HepG2 (cell line): Measurements from ENCODE around the gene SAE1. TPM values are rescaled to one million over a fixed set of nuclear protein-coding genes. Genes with fewer than 3 reads are reported as not detected.
A peak's percentile ranks its signal among the peaks of the same experiment; 100 is the strongest.

ENCODE experiments used
- ATF1 ChIP-seq: IDR thresholded peaks from 2 replicates; pipeline ENCODE4 v1.6.1; 2016; ENCODE audit warnings: mild to moderate bottlenecking, control low read depth
- CEBPB ChIP-seq: IDR thresholded peaks from 2 replicates; pipeline ENCODE4 v1.6.1; 2011; ENCODE audit warnings: low read depth, low read length, improper control_type of control experiment, borderline replicate concordance
- CHD2 ChIP-seq: IDR thresholded peaks from 2 replicates; pipeline ENCODE4 v1.6.1; 2011; ENCODE audit warnings: low read depth, low read length, improper control_type of control experiment
- HDAC6 ChIP-seq: fragments of 200-600 bp; sonication (generic); IDR thresholded peaks from 2 replicates; pipeline ENCODE4 v1.7.0; 2017; ENCODE audit warnings: mild to moderate bottlenecking, antibody characterized with exemption, low read length, low read depth
- HNRNPUL1 ChIP-seq: fragments of 200-400 bp; formaldehyde crosslinking; IDR thresholded peaks from 2 replicates; pipeline ENCODE4 v1.6.1; 2017; ENCODE audit warnings: low read depth, mild to moderate bottlenecking, low read length, moderate library complexity
- MBNL3 ChIP-seq: fragments of 250-450 bp; sonication (Bioruptor Pico); conservative IDR thresholded peaks from 2 replicates; pipeline ENCODE4 v1.8.0; 2022; ENCODE audit warnings: mild to moderate bottlenecking, inconsistent platforms
- MED8 ChIP-seq: sonication (generic); formaldehyde crosslinking; IDR thresholded peaks from 2 replicates; pipeline ENCODE4 v1.8.1; 2023; ENCODE audit warnings: mild to moderate bottlenecking, missing genetic modification reagents; ENCODE audit not compliant: insufficient replicate concordance
- MYC ChIP-seq: sonication (generic); formaldehyde crosslinking; IDR thresholded peaks from 2 replicates; pipeline ENCODE4 v1.9.0; 2021; ENCODE audit warnings: missing genetic modification reagents, borderline replicate concordance
- NFATC3 ChIP-seq: sonication (generic); formaldehyde crosslinking; IDR thresholded peaks from 2 replicates; pipeline ENCODE4 v1.5.1; 2020; ENCODE audit warnings: mild to moderate bottlenecking, missing genetic modification reagents
- NPAS2 ChIP-seq: sonication (generic); formaldehyde crosslinking; IDR thresholded peaks from 2 replicates; pipeline ENCODE4 v1.8.0; 2022; ENCODE audit warnings: mild to moderate bottlenecking, missing genetic modification reagents, borderline replicate concordance
- NR1H2 ChIP-seq: sonication (generic); formaldehyde crosslinking; IDR thresholded peaks from 2 replicates; pipeline ENCODE4 v1.8.1; 2022; ENCODE audit warnings: low read depth, missing genetic modification reagents, borderline replicate concordance
- NR2F2 ChIP-seq: IDR thresholded peaks from 2 replicates; pipeline ENCODE4 v1.6.1; 2012; ENCODE audit warnings: low read depth, inconsistent platforms, borderline replicate concordance
- NRL ChIP-seq: sonication (generic); formaldehyde crosslinking; IDR thresholded peaks from 2 replicates; pipeline ENCODE4 v1.5.0; 2020; ENCODE audit warnings: missing genetic modification reagents, mild to moderate bottlenecking, moderate library complexity, borderline replicate concordance
- ZNF160 ChIP-seq: sonication (generic); formaldehyde crosslinking; IDR thresholded peaks from 2 replicates; pipeline ENCODE4 v1.8.0; 2022; ENCODE audit warnings: mild to moderate bottlenecking, inconsistent platforms, missing genetic modification reagents
- ZNF251 ChIP-seq: sonication (generic); formaldehyde crosslinking; IDR thresholded peaks from 2 replicates; pipeline ENCODE4 v1.9.0; 2021; ENCODE audit warnings: mild to moderate bottlenecking, missing genetic modification reagents
- ZNF276 ChIP-seq: sonication (generic); formaldehyde crosslinking; IDR thresholded peaks from 2 replicates; pipeline ENCODE4 v1.4.0; 2020; ENCODE audit warnings: mild to moderate bottlenecking, low read depth, missing genetic modification reagents
- ZNF331 ChIP-seq: sonication (generic); formaldehyde crosslinking; IDR thresholded peaks from 2 replicates; pipeline ENCODE4 v1.4.0; 2020; ENCODE audit warnings: missing genetic modification reagents
- ZNF350 ChIP-seq: sonication (generic); formaldehyde crosslinking; IDR thresholded peaks from 2 replicates; pipeline ENCODE4 v1.4.0; 2020; ENCODE audit warnings: mild to moderate bottlenecking, low read depth, missing genetic modification reagents, borderline replicate concordance
- ZNF556 ChIP-seq: sonication (generic); formaldehyde crosslinking; IDR thresholded peaks from 2 replicates; pipeline ENCODE4 v1.4.0; 2020; ENCODE audit warnings: mild to moderate bottlenecking, missing genetic modification reagents, borderline replicate concordance
- ZNF570 ChIP-seq: sonication (generic); formaldehyde crosslinking; IDR thresholded peaks from 2 replicates; pipeline ENCODE4 v1.4.0; 2020; ENCODE audit warnings: mild to moderate bottlenecking, missing genetic modification reagents, borderline replicate concordance
- ZNF713 ChIP-seq: sonication (generic); formaldehyde crosslinking; IDR thresholded peaks from 2 replicates; pipeline ENCODE4 v1.4.0; 2020; ENCODE audit warnings: mild to moderate bottlenecking, missing genetic modification reagents
- ZSCAN12 ChIP-seq: sonication (generic); formaldehyde crosslinking; IDR thresholded peaks from 2 replicates; pipeline ENCODE4 v1.9.0; 2021; ENCODE audit warnings: mild to moderate bottlenecking, missing genetic modification reagents
- polyA plus RNA-seq, 8 experiments: library from polyadenylated mRNA; depleted of rRNA in 3 of 8; stranded (reverse) in 7 of 8; unstranded in 1 of 8; fragments of >200 nt; fragmentation: Illumina TruSeq in 4 of 8; extraction: Trizol in 4 of 8; gene quantifications; 2 replicates each; pipeline versions ENCODE4 v1.2.1 to v1.2.3, GENCODE V29; 2011 to 2016; ENCODE audit warnings: low read depth in 4 of 8, missing spikeins in 1 of 8, mixed read lengths in 1 of 8; ENCODE audit not compliant: insufficient read depth in 1 of 8
- total RNA-seq, 5 experiments: library from RNA; depleted of rRNA; stranded (reverse); fragments of >200 nt; fragmentation: Illumina TruSeq; extraction: Trizol; gene quantifications; 2 replicates each; pipeline ENCODE4 v1.2.3, GENCODE V29; 2016; ENCODE audit warnings: low read depth in 1 of 5
- TF ChIP-seq, protein P1 (sequence below): sonication (generic); formaldehyde crosslinking; IDR thresholded peaks from 2 replicates; pipeline ENCODE4 v1.5.1; 2020; ENCODE audit warnings: missing genetic modification reagents, mild to moderate bottlenecking, borderline replicate concordance
- TF ChIP-seq, protein P2 (sequence below): sonication (generic); formaldehyde crosslinking; IDR thresholded peaks from 2 replicates; pipeline ENCODE4 v1.5.0; 2020; ENCODE audit warnings: missing genetic modification reagents
- TF ChIP-seq, protein P3 (sequence below): sonication (generic); formaldehyde crosslinking; IDR thresholded peaks from 2 replicates; pipeline ENCODE4 v1.8.0; 2022; ENCODE audit warnings: low read depth, missing genetic modification reagents

SAE1 gene
- total and polyA plus RNA-seq, 2 of the 13 experiments (the other 11 are each of a cell fraction or from before 2014, with no cell fraction given) = 87.6 to 197 TPM

GRCh38 chr19:47112166-47112996, 18.3 kb upstream of the SAE1 start (continued):
- no peak for TF ChIP-seq ZNF276 (CRISPR knock-in tag)
- TF ChIP-seq MYC = peak; percentile 90
- no peak for TF ChIP-seq HDAC6
- no peak for TF ChIP-seq ZNF331 (CRISPR knock-in tag)
- no peak for TF ChIP-seq ZNF350
- TF ChIP-seq MBNL3 (CRISPR knock-in tag) = no peak
- no peak for TF ChIP-seq NR1H2
- TF ChIP-seq ZSCAN12 (CRISPR knock-in tag) = no peak
- no peak for TF ChIP-seq MED8 (CRISPR knock-in tag)
- TF ChIP-seq, protein P1, sequence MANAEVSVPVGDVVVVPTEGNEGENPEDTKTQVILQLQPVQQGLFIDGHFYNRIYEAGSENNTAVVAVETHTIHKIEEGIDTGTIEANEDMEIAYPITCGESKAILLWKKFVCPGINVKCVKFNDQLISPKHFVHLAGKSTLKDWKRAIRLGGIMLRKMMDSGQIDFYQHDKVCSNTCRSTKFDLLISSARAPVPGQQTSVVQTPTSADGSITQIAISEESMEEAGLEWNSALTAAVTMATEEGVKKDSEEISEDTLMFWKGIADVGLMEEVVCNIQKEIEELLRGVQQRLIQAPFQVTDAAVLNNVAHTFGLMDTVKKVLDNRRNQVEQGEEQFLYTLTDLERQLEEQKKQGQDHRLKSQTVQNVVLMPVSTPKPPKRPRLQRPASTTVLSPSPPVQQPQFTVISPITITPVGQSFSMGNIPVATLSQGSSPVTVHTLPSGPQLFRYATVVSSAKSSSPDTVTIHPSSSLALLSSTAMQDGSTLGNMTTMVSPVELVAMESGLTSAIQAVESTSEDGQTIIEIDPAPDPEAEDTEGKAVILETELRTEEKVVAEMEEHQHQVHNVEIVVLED (CRISPR knock-in tag) = no peak; the same call in 1 of the 2 replicates
- no peak for TF ChIP-seq NFATC3 (CRISPR knock-in tag)
- no peak for TF ChIP-seq NRL (CRISPR knock-in tag)
- no peak for TF ChIP-seq ZNF160 (CRISPR knock-in tag)
- no peak for TF ChIP-seq NPAS2 (CRISPR knock-in tag)
- no peak for TF ChIP-seq HNRNPUL1
- no peak for TF ChIP-seq CHD2
- TF ChIP-seq ZNF251 (CRISPR knock-in tag) = no peak
- no peak for TF ChIP-seq ZNF713
- TF ChIP-seq, protein P2, sequence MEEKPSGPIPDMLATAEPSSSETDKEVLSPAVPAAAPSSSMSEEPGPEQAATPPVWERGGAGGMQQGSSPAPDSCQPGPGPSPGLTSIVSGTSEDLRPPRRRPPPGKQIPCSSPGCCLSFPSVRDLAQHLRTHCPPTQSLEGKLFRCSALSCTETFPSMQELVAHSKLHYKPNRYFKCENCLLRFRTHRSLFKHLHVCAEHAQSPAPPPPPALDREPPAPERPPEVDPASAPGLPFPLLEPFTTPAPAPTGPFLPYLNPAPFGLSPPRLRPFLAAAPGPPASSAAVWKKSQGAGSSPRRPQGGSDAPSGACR = no peak
- TF ChIP-seq, protein P3, sequence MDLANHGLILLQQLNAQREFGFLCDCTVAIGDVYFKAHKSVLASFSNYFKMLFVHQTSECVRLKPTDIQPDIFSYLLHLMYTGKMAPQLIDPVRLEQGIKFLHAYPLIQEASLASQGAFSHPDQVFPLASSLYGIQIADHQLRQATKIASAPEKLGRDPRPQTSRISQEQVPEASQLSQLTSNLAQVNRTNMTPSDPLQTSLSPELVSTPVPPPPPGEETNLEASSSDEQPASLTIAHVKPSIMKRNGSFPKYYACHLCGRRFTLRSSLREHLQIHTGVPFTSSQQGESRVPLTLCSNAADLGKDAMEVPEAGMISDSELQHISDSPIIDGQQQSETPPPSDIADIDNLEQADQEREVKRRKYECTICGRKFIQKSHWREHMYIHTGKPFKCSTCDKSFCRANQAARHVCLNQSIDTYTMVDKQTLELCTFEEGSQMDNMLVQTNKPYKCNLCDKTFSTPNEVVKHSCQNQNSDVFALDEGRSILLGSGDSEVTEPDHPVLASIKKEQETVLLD (CRISPR knock-in tag) = peak; percentile 78; the same call in 1 of the 2 replicates
- TF ChIP-seq ZNF570 (CRISPR knock-in tag) = no peak
- no peak for TF ChIP-seq NR2F2
- TF ChIP-seq CEBPB = no peak
- TF ChIP-seq ATF1 (CRISPR knock-in tag) = no peak
- 0 out of 2 replicates have a peak, but pooled peaks have one; percentile 28 for TF ChIP-seq ZNF556 (CRISPR knock-in tag)
